Epithelial cell of esophagus (primary cell): ENCODE data around the gene ZER1.
"Not testable (repeated sequence)": the region's sequence is repeated elsewhere in the genome, so short reads cannot be mapped to it uniquely, and the experiment has no call there.

Source experiments
- DNase-seq: peaks from one replicate; pipeline ENCODE4 v3.0.0; 2010; ENCODE audit warnings: low read depth
- H3K4me3 ChIP-seq: 2 replicates; pipeline ENCODE4 v1.5.1; 2011; ENCODE audit warnings: mild to moderate bottlenecking, low read length, control low read depth
- CTCF ChIP-seq: IDR thresholded peaks from 2 replicates; pipeline ENCODE4 v1.5.1; 2011; ENCODE audit warnings: low read depth, mild to moderate bottlenecking, low read length, control low read depth, inconsistent platforms; ENCODE audit not compliant: insufficient read depth; ENCODE audit errors: missing control alignments

Gene ZER1

GRCh38 chr9:128800061-128800460, 28.3 kb upstream of the ZER1 start:
- no peak overlapping the region for H3K4me3 ChIP-seq
- TF ChIP-seq CTCF, result no peak
- no peak for DNase-seq

GRCh38 chr9:128798896-128799295, 27.2 kb upstream of the ZER1 start:
- TF ChIP-seq CTCF, result no peak
- no peak for DNase-seq
- H3K4me3 ChIP-seq, result no peak overlapping the region

- H3K4me3 ChIP-seq, DNase-seq: not testable (repeated sequence)
These were observed 23.2 kb upstream of the ZER1 start for GRCh38 chr9:128794961-128795360.

GRCh38 chr9:128792978-128793686, 21.4 kb upstream of the ZER1 start:
- TF ChIP-seq CTCF, result no peak
- H3K4me3 ChIP-seq, result no peak overlapping the region
- DNase-seq, result no peak

GRCh38 chr9:128792134-128792533, 20.4 kb upstream of the ZER1 start:
- no peak for TF ChIP-seq CTCF
- DNase-seq, result no peak
- no peak overlapping the region for H3K4me3 ChIP-seq

- TF ChIP-seq CTCF, result no peak
- no peak overlapping the region for H3K4me3 ChIP-seq
- DNase-seq, result no peak
These were observed 18.8 kb upstream of the ZER1 start for GRCh38 chr9:128790536-128790935.

GRCh38 chr9:128788445-128788844, 16.7 kb upstream of the ZER1 start:
- TF ChIP-seq CTCF, result no peak
- no peak for DNase-seq
- H3K4me3 ChIP-seq, result peak overlapping the region; percentile 97
